Measurements from ENCODE around the gene ZNF423.

DNA sequence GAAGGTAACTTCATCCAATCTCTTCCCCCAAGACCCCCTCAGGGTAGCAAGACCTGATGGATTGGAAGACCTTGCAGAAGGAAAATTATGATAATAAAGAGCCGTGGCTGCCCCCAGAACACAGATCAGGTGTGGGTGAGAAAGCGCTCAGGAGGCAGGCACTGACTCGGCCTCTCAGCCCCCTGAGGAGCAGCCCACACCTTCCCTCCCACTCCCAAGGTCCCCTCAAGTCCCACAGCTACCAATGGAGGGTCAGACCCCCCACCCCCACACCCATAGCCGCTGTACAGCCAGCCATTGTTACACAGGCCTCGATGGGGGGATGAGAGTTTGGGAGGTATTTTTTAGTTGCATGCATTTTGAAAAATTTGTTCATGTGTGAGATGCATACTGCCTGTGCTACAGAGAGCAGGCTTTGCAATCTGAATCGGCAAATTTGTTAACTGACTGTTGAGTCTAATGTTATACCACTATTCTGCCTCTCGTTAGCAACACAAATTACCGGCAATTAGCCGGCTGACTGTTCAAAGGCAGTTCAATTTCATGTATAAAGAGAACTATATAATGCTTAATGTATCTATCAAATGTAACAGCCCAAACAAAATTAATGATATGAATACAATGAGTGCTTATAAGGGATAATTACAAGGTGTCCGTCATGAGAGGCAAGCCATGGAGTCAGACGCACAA lies 270.6 kb downstream of the ZNF423 start:
- TF ChIP-seq CTCF (IDR thresholded peaks at IDR 0.05) (no peak), POLR2AphosphoS5 (IDR thresholded peaks at IDR 0.05; ENCODE audit: low read depth, low read length) (no peak), SIN3A (IDR thresholded peaks at IDR 0.05; ENCODE audit: borderline replicate concordance, insufficient read depth, low read depth, low read length) (no peak), TCF7L2 (IDR thresholded peaks at IDR 0.05; ENCODE audit: low read depth, low read length) (no peak)
- TF ChIP-seq, protein P1, sequence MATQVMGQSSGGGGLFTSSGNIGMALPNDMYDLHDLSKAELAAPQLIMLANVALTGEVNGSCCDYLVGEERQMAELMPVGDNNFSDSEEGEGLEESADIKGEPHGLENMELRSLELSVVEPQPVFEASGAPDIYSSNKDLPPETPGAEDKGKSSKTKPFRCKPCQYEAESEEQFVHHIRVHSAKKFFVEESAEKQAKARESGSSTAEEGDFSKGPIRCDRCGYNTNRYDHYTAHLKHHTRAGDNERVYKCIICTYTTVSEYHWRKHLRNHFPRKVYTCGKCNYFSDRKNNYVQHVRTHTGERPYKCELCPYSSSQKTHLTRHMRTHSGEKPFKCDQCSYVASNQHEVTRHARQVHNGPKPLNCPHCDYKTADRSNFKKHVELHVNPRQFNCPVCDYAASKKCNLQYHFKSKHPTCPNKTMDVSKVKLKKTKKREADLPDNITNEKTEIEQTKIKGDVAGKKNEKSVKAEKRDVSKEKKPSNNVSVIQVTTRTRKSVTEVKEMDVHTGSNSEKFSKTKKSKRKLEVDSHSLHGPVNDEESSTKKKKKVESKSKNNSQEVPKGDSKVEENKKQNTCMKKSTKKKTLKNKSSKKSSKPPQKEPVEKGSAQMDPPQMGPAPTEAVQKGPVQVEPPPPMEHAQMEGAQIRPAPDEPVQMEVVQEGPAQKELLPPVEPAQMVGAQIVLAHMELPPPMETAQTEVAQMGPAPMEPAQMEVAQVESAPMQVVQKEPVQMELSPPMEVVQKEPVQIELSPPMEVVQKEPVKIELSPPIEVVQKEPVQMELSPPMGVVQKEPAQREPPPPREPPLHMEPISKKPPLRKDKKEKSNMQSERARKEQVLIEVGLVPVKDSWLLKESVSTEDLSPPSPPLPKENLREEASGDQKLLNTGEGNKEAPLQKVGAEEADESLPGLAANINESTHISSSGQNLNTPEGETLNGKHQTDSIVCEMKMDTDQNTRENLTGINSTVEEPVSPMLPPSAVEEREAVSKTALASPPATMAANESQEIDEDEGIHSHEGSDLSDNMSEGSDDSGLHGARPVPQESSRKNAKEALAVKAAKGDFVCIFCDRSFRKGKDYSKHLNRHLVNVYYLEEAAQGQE (IDR thresholded peaks at IDR 0.05; ENCODE audit: insufficient read depth in 1 of 2, low read depth in 2 of 2, low read length in 1 of 2) = no peak
